BE2C (cell line): Measurements from ENCODE around the gene TBC1D16.

Experiments used
- DNase-seq: peaks from one replicate; pipeline ENCODE4 v3.0.0-alpha.2; 2020
- H3K27me3 ChIP-seq: fragments of 250-450 bp; sonication (Bioruptor Pico); 2 replicates; pipeline ENCODE4 v1.5.1; 2020; ENCODE audit warnings: mild to moderate bottlenecking
- H3K36me3 ChIP-seq: fragments of 250-450 bp; sonication (Bioruptor Pico); 2 replicates; pipeline ENCODE4 v1.5.1; 2020; ENCODE audit warnings: mild to moderate bottlenecking
- H3K4me1 ChIP-seq: fragments of 250-450 bp; sonication (Bioruptor Pico); 2 replicates; pipeline ENCODE4 v1.5.1; 2020
- H3K4me3 ChIP-seq: 2 replicates; pipeline ENCODE4 v1.5.1; 2011; ENCODE audit warnings: low read depth, low read length
- H3K9me3 ChIP-seq: fragments of 250-450 bp; sonication (Bioruptor Pico); 2 replicates; pipeline ENCODE4 v1.5.1; 2020
- TF ChIP-seq, protein P1 (sequence below): IDR thresholded peaks from 2 replicates; pipeline ENCODE4 v1.5.1; 2012; ENCODE audit warnings: mild to moderate bottlenecking, low read depth, low read length

Gene TBC1D16

DNA sequence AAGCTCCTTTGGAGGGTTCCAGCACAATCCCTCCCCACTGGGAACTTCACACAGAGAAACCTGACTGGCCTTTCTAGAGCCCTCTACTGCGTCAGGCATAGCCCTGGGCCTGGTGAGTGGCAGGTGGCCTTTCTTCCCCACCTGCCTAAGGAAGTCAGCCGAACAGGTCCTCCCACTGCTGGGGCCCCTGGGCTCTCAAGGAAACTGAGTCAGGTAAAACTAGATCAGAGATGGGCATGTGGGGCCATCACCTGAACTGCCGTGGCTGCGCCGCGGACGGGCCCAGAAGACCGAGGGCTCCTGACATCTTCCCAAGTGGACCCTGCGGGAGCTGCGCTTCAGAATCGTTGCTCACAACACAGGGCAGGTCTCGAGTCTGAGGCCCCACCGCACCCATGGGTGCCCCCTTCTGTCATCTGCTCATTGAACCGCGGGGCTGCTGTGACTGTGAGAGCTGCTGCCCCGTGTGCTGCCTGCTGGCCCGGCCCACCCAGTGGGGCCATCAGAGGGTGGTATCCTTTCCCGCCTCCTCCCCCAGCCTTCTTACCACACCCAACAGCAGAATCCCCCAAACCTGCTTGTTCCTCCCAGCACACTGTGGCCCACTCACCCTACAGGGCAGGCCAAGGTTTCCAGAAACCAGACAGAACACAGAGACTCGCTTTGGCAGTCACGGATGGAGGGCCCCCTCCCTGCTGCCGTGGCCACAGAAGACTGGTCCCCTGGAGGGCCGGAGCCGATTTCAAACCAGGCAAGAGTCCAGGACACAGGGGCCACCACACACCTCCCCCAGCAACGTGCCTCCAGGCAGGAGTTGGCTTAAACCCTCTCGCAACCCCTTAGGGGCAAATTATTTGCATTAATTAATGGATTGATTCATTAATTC, 81.1 kb downstream of the TBC1D16 start:
- no peak overlapping the region for H3K4me3 ChIP-seq
- DNase-seq, result no peak
- no peaks in the 10 kb centered on the region for H3K36me3 ChIP-seq
- TF ChIP-seq, protein P1, sequence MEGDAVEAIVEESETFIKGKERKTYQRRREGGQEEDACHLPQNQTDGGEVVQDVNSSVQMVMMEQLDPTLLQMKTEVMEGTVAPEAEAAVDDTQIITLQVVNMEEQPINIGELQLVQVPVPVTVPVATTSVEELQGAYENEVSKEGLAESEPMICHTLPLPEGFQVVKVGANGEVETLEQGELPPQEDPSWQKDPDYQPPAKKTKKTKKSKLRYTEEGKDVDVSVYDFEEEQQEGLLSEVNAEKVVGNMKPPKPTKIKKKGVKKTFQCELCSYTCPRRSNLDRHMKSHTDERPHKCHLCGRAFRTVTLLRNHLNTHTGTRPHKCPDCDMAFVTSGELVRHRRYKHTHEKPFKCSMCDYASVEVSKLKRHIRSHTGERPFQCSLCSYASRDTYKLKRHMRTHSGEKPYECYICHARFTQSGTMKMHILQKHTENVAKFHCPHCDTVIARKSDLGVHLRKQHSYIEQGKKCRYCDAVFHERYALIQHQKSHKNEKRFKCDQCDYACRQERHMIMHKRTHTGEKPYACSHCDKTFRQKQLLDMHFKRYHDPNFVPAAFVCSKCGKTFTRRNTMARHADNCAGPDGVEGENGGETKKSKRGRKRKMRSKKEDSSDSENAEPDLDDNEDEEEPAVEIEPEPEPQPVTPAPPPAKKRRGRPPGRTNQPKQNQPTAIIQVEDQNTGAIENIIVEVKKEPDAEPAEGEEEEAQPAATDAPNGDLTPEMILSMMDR, result no peak
- H3K27me3 ChIP-seq, result no peaks in the 10 kb centered on the region
- H3K9me3 ChIP-seq, result no peaks in the 10 kb centered on the region
- H3K4me1 ChIP-seq, result peaks cover 22% of the 10 kb centered on the region

DNA sequence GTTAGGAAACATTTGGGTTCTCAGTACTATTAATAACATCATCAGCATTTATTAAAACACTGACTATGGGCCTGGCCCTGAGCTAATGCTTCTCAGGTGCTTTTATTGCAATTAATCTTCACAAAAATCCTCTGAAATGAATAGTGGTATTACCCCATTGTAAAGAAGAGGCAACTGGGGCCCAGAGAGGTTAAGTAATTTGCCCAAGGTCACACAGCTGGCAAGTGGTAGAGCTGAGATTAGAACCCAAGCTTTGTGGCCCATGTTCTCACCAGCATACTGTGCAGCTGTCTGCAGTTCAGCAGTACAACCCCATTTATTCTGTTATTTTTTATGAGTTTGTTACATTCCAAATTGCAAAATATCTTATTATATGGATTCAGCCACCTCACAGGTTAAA, 82.3 kb downstream of the TBC1D16 start:
- Histone ChIP-seq H3K27me3 (no peaks in the 10 kb centered on the region), H3K36me3 (peaks cover 8% of the 10 kb centered on the region; the same call in 1 of the 2 replicates), H3K4me3 (no peak overlapping the region), H3K9me3 (no peaks in the 10 kb centered on the region), H3K4me1 (peaks cover 22% of the 10 kb centered on the region)
- TF ChIP-seq, protein P1, result no peak
- DNase-seq, result no peak

DNA sequence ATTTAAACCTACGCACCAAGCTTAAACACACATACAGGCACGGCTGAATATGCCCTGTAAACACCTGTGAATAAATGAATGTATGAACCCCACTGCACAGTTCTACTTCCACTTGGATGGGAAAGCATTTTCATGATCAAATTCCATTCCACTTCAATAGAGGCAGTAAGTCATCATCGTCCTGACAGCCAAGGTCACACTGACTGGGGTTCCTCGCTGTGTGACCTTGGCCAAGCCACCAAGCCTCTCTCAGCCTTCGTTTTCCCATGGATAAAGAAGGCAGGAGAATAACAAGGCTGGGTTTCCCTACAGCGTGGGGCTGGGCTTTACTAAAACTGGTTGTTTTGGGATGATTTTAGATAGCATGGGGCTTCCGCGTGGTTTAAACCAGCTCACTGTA, 82.8 kb downstream of the TBC1D16 start:
- Histone ChIP-seq H3K36me3 (peaks cover 8% of the 10 kb centered on the region; the same call in 1 of the 2 replicates), H3K4me1 (peaks cover 22% of the 10 kb centered on the region), H3K4me3 (no peak overlapping the region), H3K27me3 (no peaks in the 10 kb centered on the region), H3K9me3 (no peaks in the 10 kb centered on the region)
- TF ChIP-seq, protein P1, result no peak
- no peak for DNase-seq

DNA sequence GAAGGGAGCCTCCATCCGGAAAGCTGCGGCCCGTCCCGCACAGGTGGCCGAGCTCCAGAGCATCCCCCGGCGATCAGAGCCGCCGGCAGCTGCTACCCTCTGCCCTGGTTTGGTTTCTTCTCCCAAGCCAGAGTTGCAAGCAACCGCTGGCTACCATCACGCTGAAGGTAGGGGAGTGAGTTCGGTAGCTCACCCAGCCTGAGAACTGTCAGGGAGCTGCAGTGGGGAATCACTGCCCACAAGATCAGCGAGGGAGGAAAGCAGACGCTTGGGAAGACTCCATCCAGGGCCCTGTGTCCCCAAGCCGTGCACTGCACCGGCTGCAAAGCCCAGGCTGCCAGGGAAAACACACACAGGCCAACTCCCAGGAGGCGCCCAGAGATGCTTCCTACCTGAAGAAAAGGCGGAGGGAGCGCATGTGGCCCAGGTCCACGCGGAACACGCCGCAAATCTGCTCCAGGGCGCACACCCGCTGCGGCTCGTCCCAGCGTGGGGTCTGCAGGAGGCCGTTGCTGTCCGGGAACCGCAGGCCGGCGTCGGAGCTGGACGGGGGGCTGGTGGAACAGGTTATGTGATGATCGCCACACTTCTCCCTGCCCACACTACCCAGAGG, 83.3 kb downstream of the TBC1D16 start:
- no peak for DNase-seq
- Histone ChIP-seq H3K4me3 (no peak overlapping the region), H3K36me3 (peaks cover 8% of the 10 kb centered on the region; the same call in 1 of the 2 replicates), H3K4me1 (peaks cover 22% of the 10 kb centered on the region), H3K27me3 (no peaks in the 10 kb centered on the region), H3K9me3 (no peaks in the 10 kb centered on the region)
- TF ChIP-seq, protein P1, result no peak

DNA sequence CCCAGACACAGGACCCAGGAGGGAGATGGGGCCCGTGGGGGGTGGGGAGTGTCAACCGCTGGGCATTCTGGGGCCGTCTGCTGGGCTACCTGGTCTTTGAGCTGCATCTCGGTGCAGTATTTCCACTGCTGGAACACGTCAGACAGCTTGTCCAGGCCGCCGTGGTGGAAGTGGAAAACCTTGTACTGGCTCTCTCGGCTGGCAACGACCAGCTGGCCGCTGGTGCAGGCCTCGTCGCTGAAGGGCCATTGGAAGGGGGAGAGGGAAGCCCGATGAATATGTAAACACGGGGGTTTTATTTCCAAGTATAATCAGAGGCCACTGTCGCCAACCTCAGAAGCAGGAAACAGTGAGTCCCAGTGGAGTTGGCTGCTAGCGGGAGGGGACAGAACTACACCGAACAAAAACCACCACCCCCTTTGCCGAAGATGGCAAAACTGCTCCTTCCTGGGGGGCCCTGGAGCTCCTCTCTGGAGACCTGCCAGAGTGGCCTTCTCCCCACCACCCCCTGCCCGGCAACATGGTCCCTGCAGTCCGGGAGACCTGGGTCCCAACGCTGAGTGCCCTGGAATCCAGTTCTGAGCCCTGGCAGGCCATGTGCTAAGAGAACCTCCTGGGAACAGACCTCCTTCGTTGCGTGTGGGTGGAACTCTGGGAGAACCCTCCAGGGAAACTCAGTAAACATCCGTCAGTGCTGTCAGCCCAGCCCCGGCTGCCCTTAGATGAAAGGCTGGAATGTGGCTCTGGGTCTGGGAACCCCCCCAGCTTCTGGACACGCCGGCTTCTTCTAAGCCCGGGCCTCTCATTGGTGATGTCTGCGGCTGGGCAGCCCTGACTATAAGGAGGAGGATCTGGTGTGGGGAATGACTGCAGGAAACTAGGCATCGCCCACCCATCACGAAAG, 84.1 kb downstream of the TBC1D16 start:
- peaks cover 22% of the 10 kb centered on the region for H3K4me1 ChIP-seq
- no peaks in the 10 kb centered on the region for H3K9me3 ChIP-seq
- no peaks in the 10 kb centered on the region for H3K27me3 ChIP-seq
- H3K36me3 ChIP-seq, result peaks cover 8% of the 10 kb centered on the region
- DNase-seq, result peak; percentile 62
- H3K4me3 ChIP-seq, result no peak overlapping the region
- TF ChIP-seq, protein P1, result no peak
